Lower leg skin (tissue), 3 donors: ENCODE results near the gene NR3C2.

Experiments
- CTCF ChIP-seq, 3 donors: fragments of 450-650 bp; IDR thresholded peaks; one replicate each; pipeline ENCODE4 v1.5.1; 2016; ENCODE audit warnings: antibody characterized with exemption in 3 of 3, mild to moderate bottlenecking in 3 of 3, moderate library complexity in 2 of 3
- POLR2A ChIP-seq, 2 donors: fragments of 450-650 bp; IDR thresholded peaks; one replicate each; pipeline ENCODE4 v1.6.1; 2016 to 2017; ENCODE audit warnings: antibody characterized with exemption in 2 of 2, mild to moderate bottlenecking in 1 of 2, moderate library complexity in 1 of 2

- no peak for TF ChIP-seq CTCF (IDR thresholded peaks at IDR 0.05)
- TF ChIP-seq POLR2A (IDR thresholded peaks at IDR 0.05), result no peak
Measured at GRCh38 chr4:148162519-148162918, 279.7 kb downstream of the NR3C2 start.
